HG02840 (cell line): ENCODE results near the gene MORC2.

Experiments
- ATAC-seq: cut with Tn5 transposase; IDR thresholded peaks from one replicate; pipeline ENCODE4 v1.9.1; 2021; ENCODE audit warnings: mild to moderate bottlenecking, moderate library complexity, moderate number of reproducible peaks; ENCODE audit not compliant: unreplicated experiment, low FRiP score

The MORC2 gene

GRCh38 chr22:30968015-30968923 is at the start of gene MORC2:
MORC2 (minus strand) TSS chr22:30968774; CDS start chr22:30967889, 885 bp downstream.
- peak; percentile 12 for ATAC-seq

- ATAC-seq = no peak
Measured at GRCh38 chr22:31005535-31005934, 37.0 kb upstream of the MORC2 start.

GRCh38 chr22:31001124-31001770 is 32.7 kb upstream of the MORC2 start:
- no peak for ATAC-seq

GRCh38 chr22:30998329-30998728 is 29.8 kb upstream of the MORC2 start:
- no peak for ATAC-seq

GRCh38 chr22:30996462-30996861 is 27.9 kb upstream of the MORC2 start:
- no peak for ATAC-seq

- no peak for ATAC-seq
Measured at GRCh38 chr22:30994960-30995359, 26.4 kb upstream of the MORC2 start.

GRCh38 chr22:30992565-30992964 is 24.0 kb upstream of the MORC2 start:
- ATAC-seq = no peak

GRCh38 chr22:30990690-30991089 is 22.1 kb upstream of the MORC2 start:
- ATAC-seq = no peak

GRCh38 chr22:30989474-30989873 is 20.9 kb upstream of the MORC2 start:
- no peak for ATAC-seq

- no peak for ATAC-seq
Measured at GRCh38 chr22:30985561-30986208, 17.1 kb upstream of the MORC2 start.

- ATAC-seq = no peak
Measured at GRCh38 chr22:30984317-30984716, 15.7 kb upstream of the MORC2 start.

- ATAC-seq = no peak
Measured at GRCh38 chr22:30982512-30982911, 13.9 kb upstream of the MORC2 start.

GRCh38 chr22:30979932-30980331 is 11.4 kb upstream of the MORC2 start:
- ATAC-seq = no peak

- ATAC-seq = no peak
Measured at GRCh38 chr22:30978304-30978962, 9.9 kb upstream of the MORC2 start.

- ATAC-seq = no peak
Measured at GRCh38 chr22:30970356-30970746, 1.8 kb upstream of the MORC2 start.

- peak; percentile 37 for ATAC-seq
Measured at GRCh38 chr22:30969532-30970355, 1.2 kb upstream of the MORC2 start.

- ATAC-seq = peak; percentile 88
Measured at GRCh38 chr22:30968924-30969531, 454 bp upstream of the MORC2 start, which contains the start of gene TUG1. TUG1 (plus strand) TSS chr22:30969265.

- no peak for ATAC-seq
Measured at GRCh38 chr22:30964858-30965257, 3.7 kb downstream of the MORC2 start.

GRCh38 chr22:30955153-30955552 is 13.4 kb downstream of the MORC2 start:
- no peak for ATAC-seq
